ENCODE measurements around the gene SERPINA10. TPM values are rescaled to one million over a fixed set of nuclear protein-coding genes. Genes with fewer than 3 reads are reported as not detected.
"Not testable (repeated sequence)": the region's sequence is repeated elsewhere in the genome, so short reads cannot be mapped to it uniquely, and the experiment has no call there.

SERPINA10 gene
- total RNA-seq, 2 donors from 2014 or later: 0.48 to 0.74 TPM

- TF ChIP-seq CTCF (IDR thresholded peaks at IDR 0.05): no peak
- Histone ChIP-seq H3K9me3 (no peaks in the 10 kb centered on the region), H3K27ac (no peak overlapping the region), H3K27me3 (no peaks in the 10 kb centered on the region), H3K4me1 (no peaks in the 10 kb centered on the region), H3K36me3 (no peaks in the 10 kb centered on the region), H3K9ac (ENCODE audit: low read depth in 2 of 2, low read length in 2 of 2) (no peak overlapping the region), H3K4me3 (no peak overlapping the region)
- peak; percentile 3 for DNase-seq
- intact Hi-C loops (cut with DNase I): no loop called here
These were observed 13.2 kb upstream of the SERPINA10 start for GRCh38 chr14:94306047-94306978.

GRCh38 chr14:94305620-94306019 is 12.6 kb upstream of the SERPINA10 start:
- Histone ChIP-seq H3K9ac (ENCODE audit: low read depth in 2 of 2, low read length in 2 of 2) (no peak overlapping the region), H3K9me3 (no peaks in the 10 kb centered on the region), H3K36me3 (no peaks in the 10 kb centered on the region), H3K4me3 (no peak overlapping the region), H3K27me3 (no peaks in the 10 kb centered on the region), H3K4me1 (no peaks in the 10 kb centered on the region), H3K27ac (no peak overlapping the region)
- intact Hi-C loops (cut with DNase I): no loop called here
- DNase-seq: no peak
- no peak for TF ChIP-seq CTCF (IDR thresholded peaks at IDR 0.05)

GRCh38 chr14:94304243-94304642 is 11.2 kb upstream of the SERPINA10 start:
- Histone ChIP-seq H3K27ac (no peak overlapping the region), H3K9ac (ENCODE audit: low read depth in 2 of 2, low read length in 2 of 2) (no peak overlapping the region), H3K4me3 (no peak overlapping the region), H3K9me3 (no peaks in the 10 kb centered on the region), H3K27me3 (no peaks in the 10 kb centered on the region), H3K4me1 (no peaks in the 10 kb centered on the region), H3K36me3 (no peaks in the 10 kb centered on the region)
- intact Hi-C loops (cut with DNase I): no loop called here
- no peak for TF ChIP-seq CTCF (IDR thresholded peaks at IDR 0.05)
- DNase-seq: peak; percentile 6

GRCh38 chr14:94303111-94303510 is 10.0 kb upstream of the SERPINA10 start:
- no peaks in the 10 kb centered on the region for H3K4me1 ChIP-seq
- DNase-seq: no peak
- H3K9ac ChIP-seq (ENCODE audit: low read depth in 2 of 2, low read length in 2 of 2): no peak overlapping the region
- no peaks in the 10 kb centered on the region for H3K9me3 ChIP-seq
- no peaks in the 10 kb centered on the region for H3K27me3 ChIP-seq
- no peak overlapping the region for H3K4me3 ChIP-seq
- TF ChIP-seq CTCF (IDR thresholded peaks at IDR 0.05): no peak
- H3K36me3 ChIP-seq: no peaks in the 10 kb centered on the region
- intact Hi-C loops (cut with DNase I): no loop called here
- H3K27ac ChIP-seq: no peak overlapping the region

GRCh38 chr14:94298130-94298529 is 5.1 kb upstream of the SERPINA10 start:
- Histone ChIP-seq H3K27ac (no peak overlapping the region), H3K36me3 (no peaks in the 10 kb centered on the region), H3K4me1 (no peaks in the 10 kb centered on the region), H3K4me3 (no peak overlapping the region), H3K9ac (ENCODE audit: low read depth in 2 of 2, low read length in 2 of 2) (no peak overlapping the region), H3K9me3 (no peaks in the 10 kb centered on the region), H3K27me3 (no peaks in the 10 kb centered on the region)
- intact Hi-C loops (cut with DNase I): no loop called here
- TF ChIP-seq CTCF (IDR thresholded peaks at IDR 0.05): no peak
- DNase-seq: no peak

GRCh38 chr14:94296181-94296545 is 3.1 kb upstream of the SERPINA10 start:
- H3K9ac ChIP-seq (ENCODE audit: low read depth in 2 of 2, low read length in 2 of 2); H3K4me3 ChIP-seq; H3K27ac ChIP-seq; H3K27me3 ChIP-seq; DNase-seq; H3K9me3 ChIP-seq; intact Hi-C loops (cut with DNase I); H3K4me1 ChIP-seq; H3K36me3 ChIP-seq: not testable (repeated sequence)

Data from colonic mucosa (tissue), 4 donors.